H7 (cell line): ENCODE data around the gene RNF19B. TPM values are rescaled to one million over a fixed set of nuclear protein-coding genes. Genes with fewer than 3 reads are reported as not detected.

Source experiments
- DNase-seq: peaks from one replicate; pipeline ENCODE4 v3.0.0; 2012
- H3K27me3 ChIP-seq: 2 replicates; pipeline ENCODE4 v1.6.0; 2011; ENCODE audit warnings: mild to moderate bottlenecking, low read length; ENCODE audit not compliant: control insufficient read depth, insufficient read depth
- H3K36me3 ChIP-seq: replicated peaks from 2 replicates; pipeline ENCODE4 v1.5.1; 2011; ENCODE audit warnings: low read length; ENCODE audit not compliant: control insufficient read depth, insufficient read depth
- H3K4me3 ChIP-seq: 2 replicates; pipeline ENCODE4 v1.5.1; 2011; ENCODE audit warnings: low read depth, mild to moderate bottlenecking, control low read depth, low read length, moderate library complexity; ENCODE audit not compliant: insufficient read depth
- total RNA-seq: library from RNA; depleted of rRNA; stranded (reverse); fragments of >200 nt; shearing (Covaris generic); gene quantifications from 2 replicates; pipeline ENCODE4 v1.2.3, GENCODE V29; 2014

Gene RNF19B
- total RNA-seq, 1 experiment from 2014 or later, result 26.7 TPM

DNA sequence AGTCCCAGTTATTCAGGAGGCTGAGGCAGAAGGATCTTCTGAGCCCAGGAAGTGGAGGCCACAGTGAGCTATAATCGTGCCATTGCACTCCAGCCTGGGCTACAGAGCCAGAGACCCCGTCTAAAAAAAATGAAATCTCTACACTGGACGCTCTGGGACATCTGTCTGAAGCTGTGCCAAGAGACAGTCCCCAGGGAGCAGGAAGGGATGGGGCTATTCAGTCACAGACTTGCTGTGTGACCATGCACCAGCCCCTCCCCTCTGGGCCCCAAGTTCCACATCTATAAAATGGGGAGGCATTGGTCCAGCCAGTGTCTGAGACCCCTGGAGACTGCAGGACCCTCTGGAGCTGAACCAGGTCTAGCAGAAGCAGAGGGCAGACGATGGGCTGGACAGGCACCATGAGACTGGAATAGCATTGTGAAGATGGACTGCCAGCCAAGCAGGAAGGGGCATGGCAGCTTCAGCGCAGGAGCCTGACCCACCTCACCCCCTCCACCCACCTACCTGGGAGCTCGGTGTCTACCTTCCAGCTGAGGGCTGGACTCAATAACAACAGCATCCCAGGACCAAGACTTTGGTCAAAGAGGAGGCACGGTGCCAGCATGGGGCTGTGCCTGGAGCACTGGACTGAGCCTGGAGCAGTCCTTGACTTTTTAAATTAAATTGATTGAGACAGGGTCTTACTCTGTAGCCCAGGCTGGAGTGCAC lies 64.9 kb downstream of the RNF19B start:
- DNase-seq, result peak; percentile 33
- Histone ChIP-seq H3K36me3 (no peaks in the 10 kb centered on the region), H3K4me3 (no peak overlapping the region), H3K27me3 (peaks cover 63% of the 10 kb centered on the region)

DNA sequence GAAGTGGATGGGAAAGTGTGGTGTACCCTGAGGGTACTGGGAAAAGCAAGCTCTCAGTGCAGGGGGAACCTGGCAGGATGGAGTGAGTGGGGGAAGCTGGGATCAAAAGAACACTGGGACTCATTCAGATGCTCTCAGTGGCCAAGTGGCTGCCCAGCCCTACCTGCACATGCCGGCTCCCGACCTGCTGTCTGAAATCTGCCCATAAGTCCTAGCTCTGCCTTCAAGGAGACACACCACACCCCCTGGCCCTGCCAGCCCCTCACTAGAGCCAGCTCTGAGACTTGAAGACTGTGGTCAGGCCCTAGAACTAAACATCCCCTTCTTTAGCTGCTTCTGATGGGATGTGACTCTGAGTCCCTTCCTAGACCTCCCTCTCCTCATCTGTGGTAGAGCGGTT lies 65.7 kb downstream of the RNF19B start:
- no peak overlapping the region for H3K4me3 ChIP-seq
- peaks cover 62% of the 10 kb centered on the region for H3K27me3 ChIP-seq
- no peaks in the 10 kb centered on the region for H3K36me3 ChIP-seq
- DNase-seq, result peak; percentile 16

DNA sequence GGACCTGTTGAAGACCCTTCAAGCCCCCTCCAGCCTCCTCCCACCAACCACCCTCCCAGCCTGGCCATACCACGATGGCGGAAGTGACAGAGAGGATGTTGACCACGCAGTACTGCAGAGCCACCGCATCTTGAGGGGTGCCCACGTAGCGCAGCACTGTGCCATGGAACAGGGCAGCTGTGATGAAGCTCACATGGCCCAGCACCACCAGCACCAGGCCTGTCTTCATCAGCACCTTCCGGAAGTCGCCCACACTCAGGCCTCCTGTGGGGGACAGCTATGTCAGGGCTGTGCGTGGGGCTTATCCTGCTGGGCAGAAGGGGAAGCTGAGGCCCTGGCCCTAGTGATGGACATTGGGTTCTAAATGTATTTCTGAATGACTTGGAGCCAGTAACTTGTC lies 66.6 kb downstream of the RNF19B start:
- H3K27me3 ChIP-seq, result peaks cover 65% of the 10 kb centered on the region
- DNase-seq, result peak; percentile 11

DNA sequence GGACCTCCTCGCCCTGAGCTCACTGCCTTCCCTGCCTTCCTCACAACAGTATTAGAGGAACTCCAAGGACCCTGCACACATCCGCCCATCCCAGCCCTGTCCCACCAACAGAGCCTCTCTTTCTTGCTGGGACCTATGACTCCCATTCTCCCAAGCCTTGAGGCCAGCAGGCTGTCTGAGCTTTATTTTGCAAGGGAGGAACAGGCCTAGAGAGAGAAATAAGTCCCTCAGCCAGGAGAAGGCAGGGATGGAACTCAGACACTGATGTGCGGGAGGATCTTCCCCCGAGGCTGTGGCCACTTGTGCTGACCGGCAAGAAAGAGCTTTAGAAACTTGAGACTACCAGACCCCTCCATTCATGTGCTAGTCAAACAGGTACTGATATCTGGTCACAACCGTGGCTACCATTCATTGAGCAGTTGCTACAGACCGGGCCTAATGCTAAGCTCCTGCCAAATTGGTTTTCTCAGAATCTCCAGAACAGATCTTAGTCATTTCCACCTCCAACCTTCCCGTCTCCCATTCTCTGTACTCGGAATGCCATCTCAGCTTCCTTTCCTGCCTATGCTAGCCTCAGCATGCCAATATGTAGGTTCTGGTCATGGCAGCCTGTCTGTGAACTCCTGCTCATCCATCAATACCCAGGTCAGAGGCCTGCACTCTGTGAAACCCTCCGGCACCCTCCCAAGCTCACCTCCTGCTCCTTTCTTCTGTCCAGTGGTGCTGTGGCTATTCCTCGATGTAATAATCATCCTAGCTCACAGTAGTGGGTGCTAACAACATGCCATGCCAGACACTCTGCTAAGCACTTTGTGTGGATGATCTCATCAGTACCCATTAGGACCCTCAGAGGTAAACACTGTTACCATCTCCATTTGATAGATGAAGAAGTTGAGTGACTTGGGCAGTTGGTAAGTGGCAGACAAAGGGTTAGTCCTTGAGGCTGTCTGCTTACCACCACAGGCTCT lies 67.2 kb downstream of the RNF19B start:
- Histone ChIP-seq H3K27me3 (peaks cover 65% of the 10 kb centered on the region), H3K4me3 (no peak overlapping the region), H3K36me3 (no peaks in the 10 kb centered on the region)
- DNase-seq, result peak; percentile 14

More for the DNA sequence above, 66.6 kb downstream of the RNF19B start:
- Histone ChIP-seq H3K36me3 (no peaks in the 10 kb centered on the region), H3K4me3 (no peak overlapping the region)

DNA sequence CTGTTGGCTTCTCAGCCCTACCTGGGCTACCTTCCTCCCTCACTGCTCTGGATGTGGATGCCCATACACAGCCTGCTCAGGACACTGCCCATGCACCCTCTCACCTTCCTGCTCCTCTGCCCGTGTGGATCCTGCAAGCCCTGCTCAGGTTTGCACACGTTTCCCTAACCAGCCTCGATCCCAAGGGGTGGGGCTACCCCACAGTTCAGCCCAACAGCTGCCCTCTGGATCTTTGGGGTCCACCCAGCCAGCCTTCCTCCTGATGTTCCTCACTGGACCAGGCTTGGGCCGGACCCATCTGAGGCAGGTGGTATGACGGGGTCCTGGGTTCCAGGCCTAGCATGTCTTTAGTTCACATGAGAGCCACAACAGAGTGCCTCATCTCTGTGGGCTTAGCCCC lies 68.2 kb downstream of the RNF19B start:
- peak; percentile 23 for DNase-seq
- H3K36me3 ChIP-seq, result no peaks in the 10 kb centered on the region
- peaks cover 65% of the 10 kb centered on the region for H3K27me3 ChIP-seq
- no peak overlapping the region for H3K4me3 ChIP-seq

DNA sequence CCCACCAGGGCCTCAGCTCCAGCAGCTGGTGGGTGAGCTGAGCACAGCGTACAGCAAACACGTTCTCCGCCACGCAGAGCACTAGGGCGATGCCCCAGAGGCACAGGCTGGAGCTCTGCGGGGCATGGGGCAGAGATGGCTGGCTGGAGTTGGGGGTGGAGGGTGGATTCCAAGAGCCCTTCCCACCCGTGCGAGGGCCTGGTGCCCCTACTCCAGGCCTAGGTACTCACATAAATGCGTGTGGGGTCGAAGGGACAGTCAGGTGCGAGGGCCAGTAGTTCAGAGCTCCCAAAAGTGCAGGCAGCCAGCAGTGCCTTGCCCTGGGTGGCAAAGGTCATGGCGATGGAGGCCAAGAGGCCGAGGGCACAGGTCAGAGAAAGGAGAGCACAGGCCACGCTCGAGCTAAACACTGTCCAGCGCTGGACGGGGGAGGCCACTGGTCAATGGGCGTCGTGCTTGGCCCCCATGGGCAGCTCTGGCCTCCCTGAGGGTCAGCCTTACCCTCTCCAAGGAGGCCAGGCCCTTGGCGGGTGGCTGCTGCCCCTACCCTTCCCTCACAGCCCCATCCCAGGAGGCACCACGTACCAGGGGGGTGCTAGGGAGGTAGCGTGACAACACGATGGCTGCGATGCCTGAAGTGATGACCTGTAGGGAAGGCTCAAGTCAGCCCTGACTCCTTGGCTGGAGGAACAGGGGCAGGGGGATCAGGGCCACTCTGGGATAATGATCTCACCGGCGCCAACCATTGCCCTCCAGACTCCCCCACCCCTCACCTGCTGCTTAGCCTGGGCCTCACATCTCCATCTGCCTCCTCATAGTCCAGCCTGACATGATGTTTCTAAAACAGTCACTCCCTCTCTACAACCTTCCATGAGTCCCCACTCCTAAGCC lies 69.0 kb downstream of the RNF19B start:
- no peak overlapping the region for H3K4me3 ChIP-seq
- H3K36me3 ChIP-seq, result no peaks in the 10 kb centered on the region
- DNase-seq, result peak; percentile 44
- peaks cover 65% of the 10 kb centered on the region for H3K27me3 ChIP-seq

DNA sequence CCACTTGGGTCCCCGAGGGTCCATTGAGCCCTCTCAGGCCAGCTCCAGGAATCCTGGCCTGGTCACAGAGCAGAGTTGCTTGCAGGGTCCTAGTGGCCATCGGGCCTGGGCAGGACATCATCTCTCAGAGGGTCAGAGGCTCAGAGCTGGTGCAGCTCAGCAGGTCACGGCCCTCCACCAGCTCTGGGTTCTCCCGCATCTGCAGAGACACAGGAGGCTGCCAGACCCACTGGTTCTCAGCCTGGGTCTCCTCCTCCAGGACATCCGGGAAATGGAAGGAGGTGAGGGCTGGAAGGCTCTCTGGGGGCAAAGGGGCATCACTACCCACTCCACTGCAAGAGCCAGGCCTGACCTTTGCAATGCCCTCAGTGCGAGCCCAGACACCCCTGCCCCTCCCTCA lies 69.9 kb downstream of the RNF19B start:
- peak; percentile 51 for DNase-seq
- Histone ChIP-seq H3K27me3 (peaks cover 61% of the 10 kb centered on the region), H3K4me3 (no peak overlapping the region), H3K36me3 (no peaks in the 10 kb centered on the region)

DNA sequence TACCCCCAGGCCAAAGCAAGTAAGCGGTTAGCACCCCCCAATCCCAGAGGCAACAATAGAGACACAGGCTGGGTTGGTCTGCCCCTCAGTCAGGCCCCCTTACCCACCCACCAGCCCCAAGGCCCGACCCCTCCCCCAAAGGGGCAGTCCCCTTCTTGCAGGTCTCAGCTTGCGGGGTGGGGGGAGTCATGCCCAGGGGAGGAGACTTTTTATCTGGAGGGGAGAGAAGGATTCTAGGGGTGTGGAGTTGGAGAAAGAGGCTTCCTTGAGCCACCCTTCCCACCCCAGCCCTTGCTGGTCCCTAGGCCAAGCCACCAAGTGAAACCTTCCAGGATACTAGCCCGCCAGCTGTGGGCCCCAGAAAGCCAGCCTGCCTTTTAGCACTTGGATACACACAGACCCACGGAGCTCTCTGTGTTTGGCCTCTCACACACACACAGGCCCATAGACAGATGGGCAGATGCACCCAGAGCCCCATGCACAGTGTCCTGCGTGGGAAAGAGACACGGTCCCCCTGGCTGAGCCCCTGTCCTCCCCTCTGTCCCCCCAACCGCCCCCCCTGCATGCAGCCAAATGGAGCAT lies 70.5 kb downstream of the RNF19B start:
- Histone ChIP-seq H3K4me3 (peak overlapping the region; percentile 73), H3K27me3 (peaks cover 56% of the 10 kb centered on the region), H3K36me3 (no peaks in the 10 kb centered on the region)
- DNase-seq, result peak; percentile 86

DNA sequence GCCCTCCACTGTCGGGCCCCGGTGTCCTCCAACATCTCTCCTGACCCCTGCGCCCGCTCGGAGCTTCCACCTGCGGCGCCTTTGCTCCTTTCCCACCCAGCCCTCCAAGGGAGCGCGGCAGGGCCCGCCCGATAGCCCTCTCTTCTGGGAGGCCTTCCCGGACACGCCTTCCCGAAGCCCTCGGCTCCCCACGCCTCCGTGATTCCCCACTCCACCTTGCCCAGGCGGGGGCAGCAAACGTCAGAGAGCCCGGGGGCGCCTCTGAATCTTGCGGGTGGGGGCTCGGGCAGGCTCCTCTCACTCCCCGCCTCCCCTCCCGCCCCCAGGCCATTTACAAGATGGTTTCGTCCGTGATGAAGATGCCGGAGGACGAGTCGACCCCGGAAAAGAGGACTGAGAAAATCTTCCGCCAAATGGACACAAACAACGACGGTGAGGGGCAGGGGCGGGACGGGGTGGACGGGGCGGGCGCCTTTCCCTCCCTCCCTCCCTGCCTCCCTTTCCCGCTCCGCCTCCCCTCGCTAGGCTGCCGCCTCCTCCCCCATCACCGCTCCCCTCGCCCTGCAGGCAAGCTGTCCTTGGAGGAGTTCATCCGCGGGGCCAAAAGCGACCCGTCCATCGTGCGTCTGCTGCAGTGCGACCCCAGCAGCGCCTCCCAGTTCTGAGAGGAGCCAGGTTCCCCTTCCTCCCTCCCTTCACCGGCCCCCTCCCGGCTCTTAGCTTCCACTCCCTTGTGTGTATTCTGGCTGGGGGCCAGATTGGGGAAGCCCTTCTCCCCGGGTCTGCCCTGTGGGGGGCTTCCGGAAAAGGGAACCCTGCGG lies 71.2 kb downstream of the RNF19B start:
- Histone ChIP-seq H3K36me3 (no peaks in the 10 kb centered on the region), H3K27me3 (peaks cover 55% of the 10 kb centered on the region), H3K4me3 (peak overlapping the region; percentile 73)
- DNase-seq, result peak; percentile 95

DNA sequence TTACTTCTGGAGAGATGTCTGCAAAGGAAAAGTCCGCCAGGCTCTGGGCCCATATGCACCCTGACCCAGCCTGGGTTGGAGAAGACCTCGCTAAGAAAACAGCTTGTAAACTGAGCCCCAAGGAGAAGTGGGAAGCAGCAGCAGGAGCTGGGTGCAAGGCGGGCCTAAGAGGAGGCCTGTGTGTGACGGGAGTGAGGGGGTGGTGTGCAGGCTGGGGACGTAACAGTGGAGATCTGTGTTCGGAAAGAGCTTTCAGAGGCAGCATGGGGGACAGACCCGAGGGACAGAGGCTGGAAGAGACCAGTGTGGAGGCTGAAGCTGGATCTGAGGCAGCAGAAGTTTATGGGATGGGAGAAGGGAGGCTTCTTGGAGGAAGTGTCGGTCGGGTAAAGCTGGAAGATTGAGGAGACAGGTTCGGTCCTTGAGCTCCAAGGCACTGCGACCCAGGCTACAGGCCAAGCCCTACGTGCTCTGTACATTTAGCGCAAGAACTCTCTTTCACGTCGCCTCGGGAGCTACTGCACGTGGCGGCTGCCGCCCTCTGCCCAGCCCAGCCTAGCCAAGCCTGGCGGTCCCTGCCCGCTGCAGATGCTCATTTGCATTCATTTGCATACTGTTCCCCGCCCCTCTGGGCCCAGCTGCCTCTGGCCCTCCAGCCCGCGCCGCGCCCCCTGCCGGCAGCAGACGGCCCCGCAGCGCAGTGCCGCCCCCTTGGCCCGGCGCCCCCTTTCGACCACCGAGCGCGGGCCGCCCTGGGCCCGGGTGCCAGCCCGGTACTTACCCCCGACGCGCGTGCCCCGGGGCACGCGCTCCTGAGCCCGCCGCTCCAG lies 72.0 kb downstream of the RNF19B start:
- H3K4me3 ChIP-seq, result peak overlapping the region; percentile 73
- H3K27me3 ChIP-seq, result peaks cover 56% of the 10 kb centered on the region
- DNase-seq, result peak; percentile 99
- no peaks in the 10 kb centered on the region for H3K36me3 ChIP-seq

DNA sequence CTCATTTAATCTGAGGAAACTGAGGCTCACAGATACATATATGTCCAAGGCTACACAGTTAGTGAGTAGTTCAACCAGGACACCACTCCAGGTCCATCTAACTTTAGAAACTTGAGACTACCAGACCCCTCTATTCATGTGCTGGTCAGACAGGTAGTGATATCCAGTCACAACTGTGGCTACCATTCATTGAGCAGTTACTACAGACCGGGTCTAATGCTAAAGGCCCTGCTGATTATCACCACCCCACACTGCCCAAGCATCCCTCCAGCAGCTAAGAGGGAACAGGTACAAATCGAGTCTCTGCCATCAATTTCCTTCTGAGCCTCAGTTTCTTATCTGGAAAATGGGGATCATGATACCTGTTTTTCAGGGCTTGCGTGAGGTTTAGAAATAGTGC lies 73.0 kb downstream of the RNF19B start:
- Histone ChIP-seq H3K27me3 (peaks cover 60% of the 10 kb centered on the region), H3K36me3 (no peaks in the 10 kb centered on the region)
- DNase-seq, result no peak

DNA sequence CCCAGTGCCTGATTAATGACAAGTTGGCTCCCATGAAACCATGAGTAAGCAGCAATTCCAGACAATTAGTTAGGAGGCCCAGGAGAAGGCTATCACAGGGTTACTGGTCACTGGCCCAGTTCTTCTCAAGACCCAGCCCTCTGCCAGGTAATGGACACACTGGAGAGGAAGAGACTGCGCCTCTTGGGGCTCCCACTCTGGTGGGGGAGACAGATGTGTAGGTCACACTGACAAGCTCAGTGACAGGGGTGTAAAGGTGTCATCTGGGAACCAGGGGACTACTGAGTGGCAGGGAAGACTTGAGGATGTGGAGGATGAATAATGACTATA lies 73.4 kb downstream of the RNF19B start:
- no peak overlapping the region for H3K4me3 ChIP-seq
- peaks cover 60% of the 10 kb centered on the region for H3K27me3 ChIP-seq
- no peak for DNase-seq
- no peaks in the 10 kb centered on the region for H3K36me3 ChIP-seq

More for the DNA sequence above, 73.0 kb downstream of the RNF19B start:
- no peak overlapping the region for H3K4me3 ChIP-seq
